H1 (cell line): ENCODE results near the gene SPRYD4. TPM values are rescaled to one million over a fixed set of nuclear protein-coding genes. Genes with fewer than 3 reads are reported as not detected.

ENCODE experiments used
- CTCF ChIA-PET: fragments of 300-600 bp; sonication (Branson Sonifier 250); formaldehyde crosslinking; loops from one replicate; lab custom pipeline; 2021; ENCODE audit not compliant: partially characterized antibody; lab: Charles Lee
- POLR2A ChIA-PET: fragments of 300-600 bp; sonication (Branson Sonifier 250); formaldehyde crosslinking; loops from one replicate; lab custom pipeline; 2021; ENCODE audit warnings: inconsistent platforms; ENCODE audit not compliant: partially characterized antibody; lab: Charles Lee
- DNase-seq, 2 experiments: peaks; one replicate each; pipeline versions ENCODE4 v3.0.0 to v3.0.0-alpha.2; 2010 to 2022; ENCODE audit warnings: low spot score in 2 of 2, low read depth in 1 of 2, mixed read lengths in 1 of 2
- FAIRE-seq: peaks from 2 replicates; lab custom pipeline; 2011; peaks lifted over from hg19 to GRCh38; lab: Jason Lieb, UNC
- H2AFZ ChIP-seq: 2 replicates; pipeline ENCODE4 v1.8.1; 2012; ENCODE audit warnings: low read length, inconsistent platforms
- H2AK5ac ChIP-seq: 2 replicates; pipeline ENCODE4 v1.6.1; 2013; ENCODE audit warnings: low read depth, low read length
- H2BK120ac ChIP-seq: replicated peaks from 2 replicates; pipeline ENCODE3; 2013; ENCODE audit warnings: low read depth, low read length, inconsistent platforms
- H2BK12ac ChIP-seq: 2 replicates; pipeline ENCODE4 v1.6.1; 2013; ENCODE audit warnings: low read depth, low read length
- H2BK15ac ChIP-seq: 2 replicates; pipeline ENCODE4 v1.6.1; 2013; ENCODE audit warnings: low read length
- H2BK20ac ChIP-seq: 2 replicates; pipeline ENCODE4 v1.6.1; 2013; ENCODE audit warnings: low read length
- H2BK5ac ChIP-seq: 2 replicates; pipeline ENCODE4 v1.6.1; 2013; ENCODE audit warnings: low read depth, low read length
- H3K14ac ChIP-seq: 2 replicates; pipeline ENCODE4 v1.6.1; 2013; ENCODE audit warnings: inconsistent platforms; ENCODE audit not compliant: insufficient read length
- H3K18ac ChIP-seq: 2 replicates; pipeline ENCODE4 v1.6.1; 2013; ENCODE audit warnings: low read length; ENCODE audit errors: extremely low read depth
- H3K23ac ChIP-seq: 2 replicates; pipeline ENCODE4 v1.6.1; 2013; ENCODE audit warnings: inconsistent platforms; ENCODE audit not compliant: insufficient read length
- H3K23me2 ChIP-seq: 2 replicates; pipeline ENCODE4 v1.6.1; 2013; ENCODE audit warnings: low read depth, low read length
- H3K27ac ChIP-seq: 2 replicates; pipeline ENCODE4 v1.6.1; 2011; ENCODE audit warnings: low read depth, low read length, inconsistent platforms
- H3K27me3 ChIP-seq, 4 experiments: replicated peaks in 1 of 4; 1 replicate in 1 of 4; 2 replicates in 3 of 4; pipeline versions ENCODE4 v1.6.1 to v1.8.1; 2011 to 2013; ENCODE audit warnings: low read length in 3 of 4, mild to moderate bottlenecking in 3 of 4, inconsistent platforms in 2 of 4, mixed read lengths in 2 of 4, moderate library complexity in 1 of 4; ENCODE audit not compliant: control insufficient read depth in 3 of 4, insufficient read depth in 3 of 4; ENCODE audit errors: extremely low read depth in 1 of 4
- H3K36me3 ChIP-seq, 4 experiments: 2 replicates each; pipeline versions ENCODE4 v1.6.1 to v1.8.1; 2011 to 2013; ENCODE audit warnings: mild to moderate bottlenecking in 4 of 4, low read length in 3 of 4, moderate library complexity in 2 of 4, control low read depth in 1 of 4, inconsistent platforms in 1 of 4; ENCODE audit not compliant: insufficient read depth in 4 of 4, control insufficient read depth in 2 of 4
- H3K4ac ChIP-seq: replicated peaks from 2 replicates; pipeline ENCODE3; 2013; ENCODE audit warnings: low read length, low read depth, mixed read lengths, inconsistent platforms; ENCODE audit not compliant: insufficient read length
- H3K4me1 ChIP-seq, 4 experiments: replicated peaks in 1 of 4; 1 replicate in 1 of 4; 2 replicates in 3 of 4; pipeline versions ENCODE4 v1.6.1 to v1.8.1; 2011 to 2013; ENCODE audit warnings: low read length in 3 of 4, inconsistent platforms in 2 of 4, mixed read lengths in 1 of 4; ENCODE audit not compliant: insufficient read depth in 4 of 4, control insufficient read depth in 3 of 4
- H3K4me2 ChIP-seq, 2 experiments: 2 replicates each; pipeline versions ENCODE4 v1.6.1 to v1.8.1; 2011 to 2013; ENCODE audit warnings: low read depth in 2 of 2, low read length in 2 of 2, control low read depth in 1 of 2, inconsistent platforms in 1 of 2, mild to moderate bottlenecking in 1 of 2; ENCODE audit not compliant: insufficient read depth in 1 of 2
- H3K4me3 ChIP-seq, 4 experiments: fragments of 200-600, 300-600 bp in 1 of 4; sonication (generic), shearing (Covaris generic), sonication (Bioruptor Twin) in 1 of 4; 2 replicates each; pipeline versions ENCODE4 v1.5.1 to v1.8.1; 2011 to 2016; ENCODE audit warnings: low read length in 4 of 4, low read depth in 3 of 4, control low read depth in 2 of 4, inconsistent platforms in 2 of 4, mild to moderate bottlenecking in 2 of 4, mixed read lengths in 1 of 4, moderate library complexity in 1 of 4; ENCODE audit not compliant: insufficient read depth in 2 of 4; ENCODE audit errors: extremely low read depth in 1 of 4
- H3K56ac ChIP-seq: replicated peaks from 2 replicates; pipeline ENCODE3; 2013; ENCODE audit warnings: low read depth, mild to moderate bottlenecking, mixed read lengths, low read length, inconsistent platforms; ENCODE audit not compliant: insufficient read length
- H3K79me1 ChIP-seq: 2 replicates; pipeline ENCODE4 v1.6.1; 2013; ENCODE audit warnings: low read depth, low read length, control low read depth
- H3K79me2 ChIP-seq, 2 experiments: 2 replicates each; pipeline versions ENCODE4 v1.6.1 to v1.8.1; 2012 to 2013; ENCODE audit warnings: low read length in 2 of 2, mild to moderate bottlenecking in 2 of 2, inconsistent platforms in 1 of 2; ENCODE audit not compliant: insufficient read depth in 2 of 2, control insufficient read depth in 1 of 2
- H3K9ac ChIP-seq, 4 experiments: replicated peaks in 1 of 4; 1 replicate in 1 of 4; 2 replicates in 3 of 4; pipeline versions ENCODE4 v1.6.1 to v1.8.1; 2011 to 2013; ENCODE audit warnings: low read depth in 3 of 4, low read length in 3 of 4, control low read depth in 2 of 4, mild to moderate bottlenecking in 2 of 4, moderate library complexity in 2 of 4, inconsistent platforms in 1 of 4; ENCODE audit errors: extremely low read depth in 1 of 4
- H3K9me3 ChIP-seq, 2 experiments: 2 replicates each; pipeline versions ENCODE4 v1.6.1 to v1.8.1; 2012 to 2013; ENCODE audit warnings: mild to moderate bottlenecking in 2 of 2, moderate library complexity in 2 of 2, control low read depth in 1 of 2, inconsistent platforms in 1 of 2, low read depth in 1 of 2, low read length in 1 of 2, mixed read lengths in 1 of 2; ENCODE audit not compliant: insufficient read depth in 2 of 2
- H4K20me1 ChIP-seq, 2 experiments: replicated peaks in 1 of 2; 2 replicates each; pipeline versions ENCODE3 to v1.8.1; 2011 to 2013; ENCODE audit warnings: inconsistent platforms in 2 of 2, low read length in 2 of 2, mild to moderate bottlenecking in 1 of 2; ENCODE audit not compliant: insufficient read depth in 2 of 2, control insufficient read depth in 1 of 2
- H4K5ac ChIP-seq: 2 replicates; pipeline ENCODE4 v1.6.1; 2013; ENCODE audit warnings: low read length, low read depth, mixed read lengths, inconsistent platforms; ENCODE audit not compliant: insufficient read length
- H4K8ac ChIP-seq: 2 replicates; pipeline ENCODE4 v1.8.0; 2013; ENCODE audit warnings: mild to moderate bottlenecking, moderate library complexity, low read length, inconsistent platforms; ENCODE audit not compliant: insufficient read depth; ENCODE audit errors: extremely low read depth
- H4K91ac ChIP-seq: replicated peaks from 2 replicates; pipeline ENCODE3; 2013; ENCODE audit warnings: low read length, mixed read lengths, inconsistent platforms; ENCODE audit not compliant: insufficient read length
- POLR2AphosphoS5 ChIP-seq: IDR thresholded peaks from 2 replicates; pipeline ENCODE4 v1.6.1; 2011; ENCODE audit warnings: low read depth, low read length
- SUZ12 ChIP-seq: fragments of 200-600 bp; sonication (generic); IDR thresholded peaks from 2 replicates; pipeline ENCODE4 v1.6.1; 2012; ENCODE audit warnings: mild to moderate bottlenecking, inconsistent platforms, low read length, moderate library complexity, mixed read lengths
- WGBS, 2 experiments: shearing (Covaris generic) in 1 of 2; methylation state at CpG; one replicate each; pipeline versions ENCODE4 v1.1.6 to v1.1.7; 2013 to 2015; ENCODE audit warnings: low lambda C conversion rate in 2 of 2, mixed read lengths in 2 of 2, inconsistent platforms in 1 of 2, low coverage in 1 of 2, missing lambda C conversion rate in 1 of 2; ENCODE audit not compliant: insufficient replicate concordance in 2 of 2, insufficient coverage in 1 of 2, insufficient read length in 1 of 2; ENCODE audit errors: extremely low coverage in 1 of 2, missing lambda C conversion rate in 1 of 2; 5-methylcytosine and 5-hydroxymethylcytosine counted together
- polyA plus RNA-seq, 7 experiments: library from polyadenylated mRNA; depleted of rRNA in 3 of 7; stranded (reverse) in 5 of 7; unstranded in 2 of 7; fragments of >200 nt in 5 of 7; fragments of 200-250 nt in 2 of 7; gene quantifications; 1 replicate in 5 of 7; 2 replicates in 1 of 7; 4 replicates in 1 of 7; pipeline versions ENCODE4 v1.2.1 to v1.2.3, GENCODE V29; 2011 to 2013; ENCODE audit warnings: missing spikeins in 2 of 7, mixed read lengths in 2 of 7
- total RNA-seq: library from RNA; stranded (reverse); fragmentation: NEBNext Ultra II Directional; extraction: Animal tissue kit (Norgen Biotek cat#: 25700); gene quantifications from 2 replicates; pipeline ENCODE4 v1.2.1, GENCODE V29; 2021

Gene SPRYD4
- total and polyA plus RNA-seq, 2 of the 8 experiments (the other 6 are each of a cell fraction or from before 2014, with no cell fraction given) = 4.3 to 5.3 TPM

DNA sequence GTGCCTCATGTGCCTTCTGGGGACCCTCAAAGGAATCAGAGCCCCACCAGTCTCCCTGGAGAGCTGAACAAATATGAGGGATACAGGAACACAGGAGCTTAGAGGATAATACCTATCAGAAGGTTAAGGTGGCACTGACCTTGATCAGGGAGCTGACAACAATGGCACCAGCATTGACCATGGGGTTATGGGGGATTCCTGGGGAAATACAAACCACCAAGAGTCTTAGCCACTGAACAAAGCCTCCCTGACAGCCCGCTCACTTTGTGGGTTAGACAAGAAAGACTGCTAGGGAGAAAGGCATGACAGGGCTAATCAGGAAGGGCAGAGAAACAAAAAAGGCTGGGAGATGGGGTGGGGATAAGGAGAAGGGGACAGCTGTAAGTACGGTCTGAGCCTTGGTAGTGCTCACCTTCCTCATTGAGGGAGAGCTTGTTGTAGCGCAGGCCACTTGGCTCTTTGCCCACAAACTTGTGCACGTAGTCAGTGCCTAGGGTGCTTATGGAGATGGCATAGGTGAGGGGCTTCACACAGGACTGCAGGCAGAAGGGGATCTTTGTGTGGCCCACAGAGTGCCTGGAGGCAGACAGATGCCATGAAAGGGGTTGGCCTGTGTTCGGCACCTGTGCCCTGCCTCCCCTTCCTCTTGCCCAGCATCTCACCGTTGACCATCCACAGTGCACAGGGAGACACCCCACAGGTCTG lies 9.3 kb downstream of the SPRYD4 start:
- 92% methylated on average over 5 of the region's 6 CpGs; no CpG with 5 or more reads in 1 of the 2 experiments for WGBS, 2 experiments
- Histone ChIP-seq H3K23ac (no peak overlapping the region), H3K4ac (no peak overlapping the region), H4K5ac (no peak overlapping the region), H2BK15ac (no peak overlapping the region), H3K18ac (no peak overlapping the region), H2BK120ac (no peak overlapping the region), H2BK5ac (no peak overlapping the region), H3K79me1 (peaks cover 6% of the 10 kb centered on the region), H3K23me2 (no peaks in the 10 kb centered on the region), H3K9ac (no peak overlapping the region), H3K4me2 (no peak overlapping the region), H2BK20ac (no peak overlapping the region), H2AFZ (no peak overlapping the region), H3K79me2 (no peaks in the 10 kb centered on the region), H3K14ac (no peak overlapping the region), H4K8ac (no peak overlapping the region), H4K20me1 (peaks cover 2% of the 10 kb centered on the region in 2 experiments), H3K4me1 (peaks cover 0 to 3% (median 0%) of the 10 kb centered on the region in 4 experiments; a peak in 1 of 7 replicates), H3K56ac (no peak overlapping the region), H3K27me3 (no peaks in the 10 kb centered on the region), H3K27ac (no peak overlapping the region), H3K4me3 (no peak overlapping the region), H4K91ac (no peak overlapping the region), H3K36me3 (peaks cover 0 to 6% (median 0%) of the 10 kb centered on the region in 4 experiments; a peak in 5 of 8 replicates), H2BK12ac (no peak overlapping the region), H2AK5ac (no peak overlapping the region), H3K9me3 (no peaks in the 10 kb centered on the region)
- ChIA-PET CTCF (interaction anchor here (0.9 to 2.8 kb wide), 6 partner anchors 14 to 161 kb away, joined by 3 to 10 read pairs (median 4); partner anchors contain the start of genes CNPY2 and STAT2), POLR2A (interaction anchor here (0.8 to 5.7 kb wide), 7 partner anchors 8 to 225 kb away, joined by 3 to 53 read pairs (median 5); partner anchors contain the start of genes GLS2, SPRYD4 and TIMELESS)
- DNase-seq (no peak), FAIRE-seq (no peak)
- TF ChIP-seq POLR2AphosphoS5 (peak; percentile 33; the same call in 1 of the 2 replicates), SUZ12 (no peak)
